HFFc6 (cell line): ENCODE results near the gene TMEM132D. TPM values are rescaled to one million over a fixed set of nuclear protein-coding genes. Genes with fewer than 3 reads are reported as not detected.

Source experiments
- DNase-seq: peaks from one replicate; pipeline ENCODE4 v3.0.0-alpha.2; 2018
- H3K27ac Mint-ChIP-seq: 2 replicates; pipeline ENCODE4 v1.8.0; 2020; ENCODE audit warnings: mild to moderate bottlenecking, mixed read lengths
- H3K27me3 Mint-ChIP-seq: 2 replicates; pipeline ENCODE4 v1.8.0; 2021; ENCODE audit warnings: mild to moderate bottlenecking, moderate library complexity, mixed read lengths; ENCODE audit not compliant: insufficient read depth
- H3K36me3 Mint-ChIP-seq: 2 replicates; pipeline ENCODE4 v1.8.0; 2021; ENCODE audit warnings: low read depth, mixed read lengths
- H3K4me1 Mint-ChIP-seq: 2 replicates; pipeline ENCODE4 v1.8.0; 2020; ENCODE audit warnings: low read depth, mixed read lengths
- H3K4me3 Mint-ChIP-seq: 2 replicates; pipeline ENCODE4 v1.8.0; 2020; ENCODE audit warnings: mild to moderate bottlenecking, moderate library complexity, mixed read lengths
- H3K9me3 Mint-ChIP-seq: 2 replicates; pipeline ENCODE4 v1.8.0; 2020; ENCODE audit warnings: mild to moderate bottlenecking, mixed read lengths
- CTCF ChIP-seq: fragments of 200-600 bp; sonication (generic); IDR thresholded peaks from 2 replicates; pipeline ENCODE4 v1.5.0; 2021; ENCODE audit warnings: antibody characterized with exemption, mild to moderate bottlenecking
- total RNA-seq, 6 experiments: library from RNA; stranded (reverse); fragmentation: NEBNext Ultra II Directional; extraction: Animal tissue kit (Norgen Biotek cat#: 25700); gene quantifications; 2 replicates in 1 of 6; 3 replicates in 5 of 6; pipeline ENCODE4 v1.2.3, GENCODE V29; 2021

TMEM132D gene
- total RNA-seq, 6 experiments from 2014 or later, result not detected

- H3K27ac Mint-ChIP-seq, result no peak overlapping the region
- H3K27me3 Mint-ChIP-seq, result peaks cover 3% of the 10 kb centered on the region; the same call in 1 of the 2 replicates
- no peak for TF ChIP-seq CTCF
- H3K36me3 Mint-ChIP-seq, result no peaks in the 10 kb centered on the region
- no peaks in the 10 kb centered on the region for H3K4me1 Mint-ChIP-seq
- H3K4me3 Mint-ChIP-seq, result no peak overlapping the region
- DNase-seq, result no peak
- H3K9me3 Mint-ChIP-seq, result peaks cover 55% of the 10 kb centered on the region
These were observed 794.4 kb downstream of the TMEM132D start for GRCh38 chr12:129109174-129110001.

DNA sequence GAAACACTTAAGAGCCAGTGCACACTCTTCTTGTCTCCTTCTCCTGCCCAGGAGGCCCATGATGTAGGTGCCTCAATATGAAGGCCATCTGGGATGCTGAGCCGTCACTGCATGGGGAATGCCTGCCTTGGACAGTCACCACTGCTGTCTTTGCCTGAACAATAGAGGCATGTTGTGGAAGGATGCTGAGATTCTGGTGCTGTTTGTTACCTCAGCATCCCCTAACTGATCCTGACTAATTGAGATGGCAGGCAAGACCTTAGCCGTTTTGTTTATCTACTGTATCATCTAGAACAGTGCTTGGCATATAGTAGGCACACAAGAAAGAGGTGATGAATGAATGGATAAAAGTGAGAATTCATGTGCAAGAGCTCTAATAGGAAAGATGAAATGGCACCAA, 797.1 kb downstream of the TMEM132D start:
- Mint-ChIP-seq H3K4me1 (no peaks in the 10 kb centered on the region), H3K9me3 (peaks cover 58% of the 10 kb centered on the region), H3K27me3 (peaks cover 3% of the 10 kb centered on the region), H3K27ac (no peak overlapping the region), H3K4me3 (no peak overlapping the region), H3K36me3 (0 out of 2 replicates have a peak, but pooled peaks cover 3% of the 10 kb centered on the region)
- DNase-seq, result no peak
- no peak for TF ChIP-seq CTCF

- peaks cover 4% of the 10 kb centered on the region for H3K27me3 Mint-ChIP-seq
- H3K27ac Mint-ChIP-seq, result no peak overlapping the region
- H3K36me3 Mint-ChIP-seq, result peaks cover 9% of the 10 kb centered on the region; the same call in 1 of the 2 replicates
- no peak overlapping the region for H3K4me3 Mint-ChIP-seq
- DNase-seq, result no peak
- no peaks in the 10 kb centered on the region for H3K4me1 Mint-ChIP-seq
- TF ChIP-seq CTCF, result no peak
- H3K9me3 Mint-ChIP-seq, result peaks cover 54% of the 10 kb centered on the region
These were observed 800.6 kb downstream of the TMEM132D start for GRCh38 chr12:129103231-129103630.

- no peak for TF ChIP-seq CTCF
- H3K4me3 Mint-ChIP-seq, result no peak overlapping the region
- H3K36me3 Mint-ChIP-seq, result peaks cover 9% of the 10 kb centered on the region; the same call in 1 of the 2 replicates
- peaks cover 4% of the 10 kb centered on the region for H3K27me3 Mint-ChIP-seq
- no peak overlapping the region for H3K27ac Mint-ChIP-seq
- DNase-seq, result no peak
- H3K4me1 Mint-ChIP-seq, result no peaks in the 10 kb centered on the region
- H3K9me3 Mint-ChIP-seq, result peaks cover 55% of the 10 kb centered on the region
These were observed 801.6 kb downstream of the TMEM132D start for GRCh38 chr12:129102233-129102632.

- TF ChIP-seq CTCF, result no peak
- Mint-ChIP-seq H3K36me3 (peaks cover 9% of the 10 kb centered on the region; the same call in 1 of the 2 replicates), H3K9me3 (peaks cover 52% of the 10 kb centered on the region)
These were observed 802.0 kb downstream of the TMEM132D start for GRCh38 chr12:129101816-129102215.

More at GRCh38 chr12:129101816-129102215, 802.0 kb downstream of the TMEM132D start:
- H3K4me1 Mint-ChIP-seq, result no peaks in the 10 kb centered on the region
- H3K27me3 Mint-ChIP-seq, result peaks cover 3% of the 10 kb centered on the region
- no peak for DNase-seq
- no peak overlapping the region for H3K4me3 Mint-ChIP-seq
- no peak overlapping the region for H3K27ac Mint-ChIP-seq
